IMR-90 (cell line): Measurements from ENCODE around the gene FOXI1. TPM values are rescaled to one million over a fixed set of nuclear protein-coding genes. Genes with fewer than 3 reads are reported as not detected.

Experiments used
- ATAC-seq: fragments of 200-7000 bp; cut with Tn5 transposase; 2 replicates; pipeline ENCODE4 v1.9.1; 2020; ENCODE audit warnings: low read depth, mild to moderate bottlenecking, moderate library complexity
- BruUV-seq: library from RNA; stranded (reverse); fragments of 400-500 nt; replicated peaks from 2 replicates; lab custom pipeline; 2021; lab: Mats Ljungman, UMichigan
- CTCF ChIA-PET: fragments of 300-600 bp; formaldehyde crosslinking; extraction: SDS; loops from one replicate; lab custom pipeline; 2021; ENCODE audit warnings: antibody characterized with exemption; lab: Yijun Ruan, JAX
- POLR2A ChIA-PET: fragments of 300-600 bp; sonication (Branson Sonifier 250); formaldehyde crosslinking; loops from one replicate; lab custom pipeline; 2022; ENCODE audit warnings: antibody characterized with exemption; ENCODE audit not compliant: unreplicated experiment; lab: Charles Lee
- DNase-seq: peaks from one replicate; pipeline ENCODE4 v3.0.0; 2013
- H2AFZ ChIP-seq: replicated peaks from 2 replicates; pipeline ENCODE3; 2013; ENCODE audit warnings: low read length, mild to moderate bottlenecking; ENCODE audit not compliant: poor library complexity
- H2AK5ac ChIP-seq: 2 replicates; pipeline ENCODE4 v1.6.1; 2013; ENCODE audit warnings: low read depth, low read length, inconsistent platforms
- H2AK9ac ChIP-seq: replicated peaks from 2 replicates; pipeline ENCODE3; 2013; ENCODE audit warnings: mild to moderate bottlenecking, low read depth, low read length, moderate library complexity; ENCODE audit not compliant: poor library complexity
- H2BK120ac ChIP-seq: 2 replicates; pipeline ENCODE4 v1.6.1; 2013; ENCODE audit warnings: low read depth, low read length, inconsistent platforms
- H2BK15ac ChIP-seq: 3 replicates; pipeline ENCODE4 v1.6.1; 2013; ENCODE audit warnings: low read depth, low read length, inconsistent platforms
- H2BK20ac ChIP-seq: 2 replicates; pipeline ENCODE4 v1.6.1; 2013; ENCODE audit warnings: low read depth, mild to moderate bottlenecking, inconsistent platforms, low read length, moderate library complexity
- H2BK5ac ChIP-seq: 2 replicates; pipeline ENCODE4 v1.6.1; 2013; ENCODE audit warnings: mild to moderate bottlenecking, low read depth, low read length, inconsistent platforms; ENCODE audit not compliant: poor library complexity, severe bottlenecking
- H3K14ac ChIP-seq: replicated peaks from 2 replicates; pipeline ENCODE4 v1.6.1; 2013; ENCODE audit warnings: low read depth, low read length, inconsistent platforms
- H3K18ac ChIP-seq: 2 replicates; pipeline ENCODE4 v1.6.1; 2013; ENCODE audit warnings: low read depth, low read length, control low read depth
- H3K23ac ChIP-seq: 2 replicates; pipeline ENCODE4 v1.6.1; 2013; ENCODE audit warnings: low read depth, low read length, inconsistent platforms
- H3K27ac ChIP-seq: 2 replicates; pipeline ENCODE4 v1.5.1; 2013; ENCODE audit warnings: mild to moderate bottlenecking, control low read depth, low read length; ENCODE audit not compliant: insufficient read depth
- H3K27me3 ChIP-seq: 2 replicates; pipeline ENCODE4 v1.6.1; 2013; ENCODE audit warnings: low read length; ENCODE audit not compliant: control insufficient read depth, insufficient read depth
- H3K36me3 ChIP-seq: 2 replicates; pipeline ENCODE4 v1.6.1; 2013; ENCODE audit warnings: low read length, mixed read lengths; ENCODE audit not compliant: control insufficient read depth, insufficient read depth
- H3K4ac ChIP-seq: 2 replicates; pipeline ENCODE4 v1.6.1; 2013; ENCODE audit warnings: low read depth, low read length, inconsistent platforms
- H3K4me1 ChIP-seq: 2 replicates; pipeline ENCODE4 v1.6.1; 2013; ENCODE audit warnings: low read length, mixed read lengths; ENCODE audit not compliant: control insufficient read depth, insufficient read depth
- H3K4me2 ChIP-seq: 2 replicates; pipeline ENCODE4 v1.6.1; 2013; ENCODE audit warnings: low read depth, mild to moderate bottlenecking, control low read depth, low read length, moderate library complexity
- H3K4me3 ChIP-seq: 2 replicates; pipeline ENCODE4 v1.5.1; 2013; ENCODE audit warnings: low read depth, mild to moderate bottlenecking, control low read depth, low read length, moderate library complexity; ENCODE audit not compliant: insufficient read depth
- H3K56ac ChIP-seq: 2 replicates; pipeline ENCODE4 v1.6.1; 2013; ENCODE audit warnings: low read length, inconsistent platforms; ENCODE audit not compliant: insufficient read depth; ENCODE audit errors: extremely low read depth
- H3K79me1 ChIP-seq, 2 experiments: 2 replicates each; pipeline ENCODE4 v1.6.1; 2013; ENCODE audit warnings: low read length in 2 of 2, inconsistent platforms in 1 of 2, low read depth in 1 of 2
- H3K9ac ChIP-seq: 2 replicates; pipeline ENCODE4 v1.6.1; 2013; ENCODE audit warnings: low read depth, low read length, control low read depth
- H3K9me1 ChIP-seq: 2 replicates; pipeline ENCODE4 v1.6.1; 2013; ENCODE audit warnings: low read length, inconsistent platforms; ENCODE audit not compliant: insufficient read depth
- H3K9me3 ChIP-seq: 2 replicates; pipeline ENCODE4 v1.6.1; 2013; ENCODE audit warnings: low read length; ENCODE audit not compliant: control insufficient read depth, insufficient read depth
- H4K20me1 ChIP-seq: 2 replicates; pipeline ENCODE4 v1.6.1; 2013; ENCODE audit warnings: low read length, inconsistent platforms; ENCODE audit not compliant: insufficient read depth
- H4K5ac ChIP-seq: 2 replicates; pipeline ENCODE4 v1.6.1; 2013; ENCODE audit warnings: mild to moderate bottlenecking, low read depth, low read length, control low read depth
- H4K8ac ChIP-seq, 2 experiments: 2 replicates each; pipeline ENCODE4 v1.6.1; 2013; ENCODE audit warnings: low read depth in 2 of 2, low read length in 2 of 2, control low read depth in 1 of 2, inconsistent platforms in 1 of 2
- H4K91ac ChIP-seq: 2 replicates; pipeline ENCODE4 v1.6.1; 2013; ENCODE audit warnings: low read depth, low read length, inconsistent platforms; ENCODE audit not compliant: insufficient read depth
- BHLHE40 ChIP-seq: fragments of 150-350 bp; IDR thresholded peaks from 2 replicates; pipeline ENCODE4 v1.6.1; 2016; ENCODE audit warnings: mild to moderate bottlenecking, low read depth, low read length
- CHD1 ChIP-seq: IDR thresholded peaks from 2 replicates; pipeline ENCODE4 v1.6.1; 2012; ENCODE audit warnings: low read depth, low read length, improper control_type of control experiment
- CTCF ChIP-seq: conservative IDR thresholded peaks from 2 replicates; pipeline ENCODE4 v1.5.1; 2012; ENCODE audit warnings: mild to moderate bottlenecking, low read depth, low read length, improper control_type of control experiment
- FOS ChIP-seq: fragments of 150-350 bp; IDR thresholded peaks from 2 replicates; pipeline ENCODE4 v1.6.1; 2016; ENCODE audit warnings: low read depth, low read length
- MAZ ChIP-seq: IDR thresholded peaks from 2 replicates; pipeline ENCODE4 v1.6.1; 2012; ENCODE audit warnings: low read depth, mild to moderate bottlenecking, low read length, improper control_type of control experiment, moderate library complexity, borderline replicate concordance
- NFE2L2 ChIP-seq: fragments of 150-350 bp; IDR thresholded peaks from 2 replicates; pipeline ENCODE4 v1.6.1; 2016; ENCODE audit warnings: low read depth, mild to moderate bottlenecking, low read length
- POLR2A ChIP-seq: IDR thresholded peaks from 2 replicates; pipeline ENCODE4 v1.6.1; 2012; ENCODE audit warnings: mild to moderate bottlenecking, low read depth, low read length
- WGBS, 2 experiments: methylation state at CpG; one replicate each; pipeline versions ENCODE4 v1.1.5 to v1.1.7; 2013; ENCODE audit warnings: missing lambda C conversion rate in 2 of 2; ENCODE audit not compliant: insufficient read length in 1 of 2; ENCODE audit errors: extremely low coverage in 2 of 2; 5-methylcytosine and 5-hydroxymethylcytosine counted together
- dilution Hi-C: fragments of 300-500 bp; cut with HindIII; formaldehyde crosslinking; loops from one replicate; pipeline ENCODE4 v1.14.3; 2018; ENCODE audit warnings: low sequenced_read_pairs; ENCODE audit not compliant: unreplicated experiment
- in situ Hi-C: fragments of 300-500 bp; cut with MboI; formaldehyde crosslinking; loops from 3 replicates; pipeline ENCODE4 v1.14.3; 2019; ENCODE audit warnings: low sequenced_read_pairs, inconsistent platforms, mixed read lengths
- intact Hi-C: fragments of 100-400 bp; cut with micrococcal nuclease; formaldehyde crosslinking; loops from 2 replicates; pipeline ENCODE4 v1.10.0; 2022
- polyA plus RNA-seq, 3 experiments: library from polyadenylated mRNA; depleted of rRNA; stranded (reverse); fragments of >200 nt; gene quantifications; 2 replicates each; pipeline ENCODE4 v1.2.3, GENCODE V29; 2012; ENCODE audit warnings: low replicate concordance in 1 of 3
- total RNA-seq: library from RNA; depleted of rRNA; stranded (reverse); fragments of >200 nt; gene quantifications from 2 replicates; pipeline ENCODE4 v1.2.3, GENCODE V29; 2012
- TF ChIP-seq, protein P1 (sequence below): fragments of 150-350 bp; IDR thresholded peaks from 2 replicates; pipeline ENCODE4 v1.6.1; 2016; ENCODE audit warnings: low read depth, mild to moderate bottlenecking, low read length, moderate library complexity, borderline replicate concordance

Gene FOXI1
- total and polyA plus RNA-seq, 2 of the 4 experiments (the other 2 are of a cell fraction) = not detected

DNA sequence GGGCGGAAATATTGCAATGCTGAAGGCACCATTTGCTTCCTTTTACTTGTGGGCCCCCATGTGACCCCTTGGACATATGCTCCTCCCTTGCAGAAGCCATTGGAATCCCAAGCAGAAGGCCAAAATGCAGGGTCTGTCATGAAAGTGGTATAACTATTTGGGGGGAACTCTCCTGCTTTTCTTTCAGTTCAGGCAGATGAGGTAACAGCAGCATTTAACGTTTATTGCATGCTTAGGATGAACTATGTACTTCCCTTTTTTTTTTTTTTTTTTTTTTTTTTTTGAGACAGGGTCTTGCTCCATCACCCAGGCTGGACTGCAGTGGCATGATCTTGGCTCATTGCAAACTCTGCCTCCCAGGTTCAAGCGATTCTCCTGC, 7.8 kb downstream of the FOXI1 start:
- no peak overlapping the region for H3K4ac ChIP-seq
- H2BK5ac ChIP-seq = no peak overlapping the region
- no peak overlapping the region for H2BK120ac ChIP-seq
- H3K27me3 ChIP-seq = no peaks in the 10 kb centered on the region
- no peak overlapping the region for H3K56ac ChIP-seq
- H3K18ac ChIP-seq = no peak overlapping the region
- no peaks in the 10 kb centered on the region for H3K4me1 ChIP-seq
- H3K79me1 ChIP-seq = no peaks in the 10 kb centered on the region
- no peak overlapping the region for H2AFZ ChIP-seq
- no CpG with 5 or more reads among the region's 3 CpGs for WGBS, 2 experiments
- no peaks in the 10 kb centered on the region for H3K9me3 ChIP-seq
- no peak overlapping the region for H3K27ac ChIP-seq
- H2BK20ac ChIP-seq = no peak overlapping the region
- H4K20me1 ChIP-seq = no peaks in the 10 kb centered on the region
- H3K4me2 ChIP-seq = no peak overlapping the region
- no peak overlapping the region for H4K5ac ChIP-seq
- H3K23ac ChIP-seq = no peak overlapping the region
- H3K14ac ChIP-seq = no peak overlapping the region
- H2AK5ac ChIP-seq = no peak overlapping the region
- no TSS peak for BruUV-seq
- H4K91ac ChIP-seq = no peak overlapping the region
- ChIA-PET POLR2A (no interaction called here), CTCF (no interaction called here)
- H3K4me3 ChIP-seq = no peak overlapping the region
- in situ Hi-C loops = no loop called here
- no peaks in the 10 kb centered on the region for H3K36me3 ChIP-seq
- intact Hi-C loops = no loop called here
- TF ChIP-seq FOS = no peak
- TF ChIP-seq MAZ = no peak
- TF ChIP-seq CHD1 = no peak
- no peak for TF ChIP-seq BHLHE40
- TF ChIP-seq NFE2L2 = no peak
- no peak for TF ChIP-seq POLR2A
- TF ChIP-seq, protein P1, sequence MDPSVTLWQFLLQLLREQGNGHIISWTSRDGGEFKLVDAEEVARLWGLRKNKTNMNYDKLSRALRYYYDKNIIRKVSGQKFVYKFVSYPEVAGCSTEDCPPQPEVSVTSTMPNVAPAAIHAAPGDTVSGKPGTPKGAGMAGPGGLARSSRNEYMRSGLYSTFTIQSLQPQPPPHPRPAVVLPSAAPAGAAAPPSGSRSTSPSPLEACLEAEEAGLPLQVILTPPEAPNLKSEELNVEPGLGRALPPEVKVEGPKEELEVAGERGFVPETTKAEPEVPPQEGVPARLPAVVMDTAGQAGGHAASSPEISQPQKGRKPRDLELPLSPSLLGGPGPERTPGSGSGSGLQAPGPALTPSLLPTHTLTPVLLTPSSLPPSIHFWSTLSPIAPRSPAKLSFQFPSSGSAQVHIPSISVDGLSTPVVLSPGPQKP = no peak
- TF ChIP-seq CTCF = no peak
- H2AK9ac ChIP-seq = no peak overlapping the region
- H3K9ac ChIP-seq = no peak overlapping the region
- H2BK15ac ChIP-seq = no peak overlapping the region
- ATAC-seq = no peak
- H4K8ac ChIP-seq = no peak overlapping the region
- dilution Hi-C loops = no loop called here
- H3K9me1 ChIP-seq = no peaks in the 10 kb centered on the region
- no peak for DNase-seq
